ENCODE measurements around the gene KLF17. TPM values are rescaled to one million over a fixed set of nuclear protein-coding genes. Genes with fewer than 3 reads are reported as not detected.

KLF17 gene
- total RNA-seq, 4 donors from 2014 or later = not detected

DNA sequence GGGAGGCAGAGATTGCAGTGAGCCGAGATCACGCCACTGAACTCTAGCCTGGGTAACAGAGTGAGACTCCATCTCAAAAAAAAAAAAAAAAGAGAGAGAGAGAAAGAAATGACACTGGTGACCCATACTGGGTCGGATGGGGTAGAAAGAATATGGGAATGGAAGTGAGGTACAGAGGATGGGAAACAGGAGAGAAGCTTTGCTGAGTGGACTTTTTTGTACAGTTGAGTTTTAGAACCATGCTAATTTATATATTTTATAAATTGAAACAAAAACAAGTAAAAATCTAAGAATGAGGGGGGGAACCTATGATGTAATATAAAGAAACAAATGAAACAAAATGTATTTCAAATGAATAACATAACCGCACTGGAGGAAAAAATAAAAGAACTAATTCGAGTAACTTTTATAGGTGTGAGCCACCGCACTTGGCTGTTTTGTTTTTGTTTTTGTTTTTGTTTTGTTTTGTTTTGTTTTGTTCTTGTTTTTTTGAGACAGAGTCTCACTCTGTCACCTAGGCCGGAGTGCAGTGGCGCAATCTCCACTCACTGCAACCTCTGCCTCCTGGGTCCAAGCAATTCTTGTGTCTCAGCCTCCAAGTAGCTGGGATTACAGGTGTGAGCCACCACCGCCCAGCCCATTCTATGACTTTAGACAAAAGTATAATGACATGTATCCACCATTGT, 18.3 kb upstream of the KLF17 start:
- Histone ChIP-seq H3K4me1 (no peaks in the 10 kb centered on the region), H3K36me3 (no peaks in the 10 kb centered on the region), H3K27me3 (no peaks in the 10 kb centered on the region), H3K9me3 (peaks cover 0 to 26% (median 2%) of the 10 kb centered on the region in 4 donors), H3K4me3 (no peak overlapping the region), H3K27ac (no peak overlapping the region)
- no peak for TF ChIP-seq POLR2A (IDR thresholded peaks at IDR 0.05)
- TF ChIP-seq, protein P1, sequence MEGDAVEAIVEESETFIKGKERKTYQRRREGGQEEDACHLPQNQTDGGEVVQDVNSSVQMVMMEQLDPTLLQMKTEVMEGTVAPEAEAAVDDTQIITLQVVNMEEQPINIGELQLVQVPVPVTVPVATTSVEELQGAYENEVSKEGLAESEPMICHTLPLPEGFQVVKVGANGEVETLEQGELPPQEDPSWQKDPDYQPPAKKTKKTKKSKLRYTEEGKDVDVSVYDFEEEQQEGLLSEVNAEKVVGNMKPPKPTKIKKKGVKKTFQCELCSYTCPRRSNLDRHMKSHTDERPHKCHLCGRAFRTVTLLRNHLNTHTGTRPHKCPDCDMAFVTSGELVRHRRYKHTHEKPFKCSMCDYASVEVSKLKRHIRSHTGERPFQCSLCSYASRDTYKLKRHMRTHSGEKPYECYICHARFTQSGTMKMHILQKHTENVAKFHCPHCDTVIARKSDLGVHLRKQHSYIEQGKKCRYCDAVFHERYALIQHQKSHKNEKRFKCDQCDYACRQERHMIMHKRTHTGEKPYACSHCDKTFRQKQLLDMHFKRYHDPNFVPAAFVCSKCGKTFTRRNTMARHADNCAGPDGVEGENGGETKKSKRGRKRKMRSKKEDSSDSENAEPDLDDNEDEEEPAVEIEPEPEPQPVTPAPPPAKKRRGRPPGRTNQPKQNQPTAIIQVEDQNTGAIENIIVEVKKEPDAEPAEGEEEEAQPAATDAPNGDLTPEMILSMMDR (IDR thresholded peaks at IDR 0.05) = no peak
- no peak for TF ChIP-seq EP300 (IDR thresholded peaks at IDR 0.05)
- DNase-seq (ENCODE audit: low spot score in 2 of 2) = no peak
- WGBS, 2 donors = 79 to 84% methylated on average over 9 of the region's 9 CpGs

DNA sequence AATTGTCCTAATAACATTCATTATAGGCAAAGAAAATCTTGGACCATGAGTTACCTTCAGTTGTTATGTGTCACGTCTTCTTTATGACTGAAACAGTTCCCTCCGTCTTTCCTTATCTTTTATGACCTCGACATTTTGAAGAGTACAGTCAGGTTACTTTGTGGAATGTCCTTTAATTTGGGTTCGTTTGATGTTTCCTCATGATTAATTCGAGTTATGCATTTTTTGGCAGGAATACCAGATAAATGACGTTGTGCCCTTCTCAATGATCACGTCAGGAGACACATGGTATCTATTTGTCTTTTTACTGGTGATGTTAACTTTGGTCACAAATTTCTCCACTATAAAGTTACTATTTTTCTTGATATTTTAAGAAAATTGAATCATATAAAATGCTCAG, 17.3 kb upstream of the KLF17 start:
- Histone ChIP-seq H3K36me3 (no peaks in the 10 kb centered on the region), H3K4me1 (no peaks in the 10 kb centered on the region), H3K9me3 (peaks cover 0 to 17% (median 2%) of the 10 kb centered on the region in 4 donors), H3K27ac (no peak overlapping the region), H3K27me3 (no peaks in the 10 kb centered on the region), H3K4me3 (no peak overlapping the region)
- TF ChIP-seq POLR2A (IDR thresholded peaks at IDR 0.05) = no peak
- TF ChIP-seq, protein P1 (IDR thresholded peaks at IDR 0.05) = no peak
- no peak for TF ChIP-seq EP300 (IDR thresholded peaks at IDR 0.05)
- WGBS, 2 donors = 69 to 74% methylated on average over 7 of the region's 7 CpGs
- DNase-seq (ENCODE audit: low spot score in 2 of 2) = no peak

- 84 to 85% methylated on average over 18 to 24 of the region's 46 CpGs for WGBS, 2 donors
- Histone ChIP-seq H3K4me3 (no peak overlapping the region), H3K27ac (no peak overlapping the region), H3K9me3 (no peaks in the 10 kb centered on the region), H3K4me1 (no peaks in the 10 kb centered on the region), H3K27me3 (no peaks in the 10 kb centered on the region), H3K36me3 (no peaks in the 10 kb centered on the region)
- no peak for TF ChIP-seq POLR2A (IDR thresholded peaks at IDR 0.05)
- TF ChIP-seq EP300 (IDR thresholded peaks at IDR 0.05) = no peak
- TF ChIP-seq, protein P1 (IDR thresholded peaks at IDR 0.05) = no peak
- DNase-seq (ENCODE audit: low spot score in 2 of 2) = no peak
Measured at GRCh38 chr1:44103270-44104131, 15.1 kb upstream of the KLF17 start.

GRCh38 chr1:44105810-44106209, 12.8 kb upstream of the KLF17 start:
- no peak overlapping the region for H3K27ac ChIP-seq
- no peak overlapping the region for H3K4me3 ChIP-seq
- WGBS, 2 donors = 78 to 82% methylated on average over 3 of the region's 3 CpGs
- no peaks in the 10 kb centered on the region for H3K4me1 ChIP-seq
- no peaks in the 10 kb centered on the region for H3K9me3 ChIP-seq
- H3K27me3 ChIP-seq = no peaks in the 10 kb centered on the region
- TF ChIP-seq POLR2A (IDR thresholded peaks at IDR 0.05) (no peak), EP300 (IDR thresholded peaks at IDR 0.05) (no peak)
- TF ChIP-seq, protein P1 (IDR thresholded peaks at IDR 0.05) = no peak
- no peaks in the 10 kb centered on the region for H3K36me3 ChIP-seq
- DNase-seq (ENCODE audit: low spot score in 2 of 2) = no peak

DNA sequence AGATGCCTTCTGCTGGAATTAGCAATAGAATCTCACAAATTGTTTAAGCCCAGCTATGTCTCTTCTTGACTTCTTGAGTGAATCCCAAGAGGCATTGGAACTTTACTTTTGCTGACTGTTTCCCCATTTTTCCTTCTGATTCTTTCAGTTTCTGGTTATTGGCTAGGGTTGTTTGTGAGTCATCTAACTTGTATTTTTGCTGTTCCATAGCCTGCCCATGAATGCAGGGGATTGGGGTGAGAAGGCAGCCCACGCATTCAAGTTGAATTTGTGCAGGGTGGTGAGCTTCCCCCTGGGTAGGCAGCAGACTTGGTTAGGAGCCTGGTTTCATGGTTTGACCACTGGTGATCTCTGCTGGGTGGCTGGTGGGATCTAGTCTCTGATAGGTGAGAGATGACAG, 10.4 kb upstream of the KLF17 start:
- WGBS, 2 donors = 65 to 93% methylated on average over 1 of the region's 1 CpG
- Histone ChIP-seq H3K4me1 (no peaks in the 10 kb centered on the region), H3K27ac (no peak overlapping the region), H3K27me3 (no peaks in the 10 kb centered on the region), H3K4me3 (no peak overlapping the region), H3K9me3 (no peaks in the 10 kb centered on the region), H3K36me3 (no peaks in the 10 kb centered on the region)
- DNase-seq (ENCODE audit: low spot score in 2 of 2) = no peak
- no peak for TF ChIP-seq EP300 (IDR thresholded peaks at IDR 0.05)
- TF ChIP-seq, protein P1 (IDR thresholded peaks at IDR 0.05) = no peak
- TF ChIP-seq POLR2A (IDR thresholded peaks at IDR 0.05) = no peak

All from tibial nerve (tissue), 4 donors.